Stimulated activated CD8-positive, alpha-beta memory T cell treated with anti-CD3 and anti-CD28 coated beads, Interleukin-7, amount 100 ng/mL, for 1 hour (primary cell): ENCODE data around the gene TYW1.
"Not testable (repeated sequence)": the region's sequence is repeated elsewhere in the genome, so short reads cannot be mapped to it uniquely, and the experiment has no call there.

Source experiments
- DNase-seq, 2 donors: peaks; one replicate each; pipeline ENCODE4 v3.0.0-alpha.2; 2020; ENCODE audit warnings: low read depth in 2 of 2

Gene TYW1

DNA sequence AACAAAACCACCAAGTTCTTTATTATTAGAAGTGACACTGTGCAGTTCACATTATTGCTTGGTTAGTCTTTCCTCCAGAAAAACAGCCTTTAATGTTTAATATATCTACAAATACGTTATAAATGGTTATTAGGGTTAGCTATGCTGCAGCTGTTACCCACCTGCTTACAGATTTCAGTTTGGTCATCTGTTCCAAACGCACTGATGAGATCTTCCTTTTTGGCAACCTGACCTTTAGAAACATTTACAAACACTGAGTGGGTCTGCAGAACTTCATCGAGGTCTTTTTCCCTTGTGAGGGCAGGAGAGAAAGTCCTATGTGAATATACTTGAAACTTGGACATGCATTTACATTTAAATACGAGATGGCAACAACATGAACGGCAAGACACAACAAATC, 2.6 kb upstream of the TYW1 start:
- DNase-seq = not testable (repeated sequence)

DNA sequence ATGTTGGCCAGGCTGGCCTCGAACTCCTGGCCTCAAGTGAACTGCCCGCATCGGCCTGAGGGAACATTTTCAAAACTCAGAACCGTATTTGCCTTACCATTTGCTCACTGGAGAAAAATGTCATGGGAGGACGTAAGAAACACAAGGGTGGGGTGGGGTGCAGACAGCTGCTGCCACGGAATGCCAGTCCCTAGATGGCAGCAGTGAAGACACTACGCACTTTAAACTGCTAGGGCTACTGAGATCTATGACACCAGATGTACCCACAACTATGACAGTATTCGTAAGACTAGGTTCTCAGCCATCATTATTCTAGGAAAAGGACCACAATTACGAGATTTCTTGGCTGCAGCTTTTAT, 2.0 kb upstream of the TYW1 start:
- DNase-seq = peak; percentile 11 to 14

DNA sequence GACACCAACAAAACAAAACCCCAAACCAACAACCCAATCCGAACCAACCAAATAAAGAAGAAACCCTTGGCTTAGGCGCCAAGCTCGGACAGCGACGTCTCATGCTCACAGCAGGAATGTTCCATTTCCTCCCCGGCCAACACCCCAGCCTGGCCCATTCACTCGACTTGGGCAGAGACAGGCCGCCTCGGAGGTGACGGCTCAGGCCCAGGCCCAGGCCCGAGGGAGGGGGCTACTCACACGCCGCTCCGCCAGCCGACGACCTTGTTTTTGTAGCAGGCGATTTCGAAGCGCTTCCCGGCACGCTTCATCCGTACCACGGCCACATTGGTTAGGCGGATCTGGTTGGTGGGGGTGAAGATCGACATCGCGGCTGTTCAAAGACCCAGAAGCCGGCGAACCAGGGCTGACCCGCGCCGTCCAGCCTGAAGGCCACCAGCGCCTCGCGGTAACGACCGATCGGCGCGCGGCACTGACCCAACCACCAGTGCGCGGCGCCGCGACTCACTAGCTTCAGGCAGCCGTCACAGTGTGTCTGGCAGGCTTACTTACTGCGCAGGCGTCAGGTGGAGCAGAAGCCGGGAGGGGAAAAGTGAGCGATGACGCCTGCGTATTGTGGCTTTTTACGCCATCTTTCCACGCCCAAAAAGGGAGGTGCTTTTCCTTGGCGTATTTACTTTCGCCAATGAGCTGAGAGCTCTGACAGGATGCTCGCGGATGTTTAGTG, 1.4 kb upstream of the TYW1 start, which contains the start of gene SBDS:
TSS of gene SBDS (minus strand) at position 537 of the 727 bp plus-strand sequence. CDS start at position 368, 169 bp downstream.
- DNase-seq = peak; percentile 82 to 86

DNA sequence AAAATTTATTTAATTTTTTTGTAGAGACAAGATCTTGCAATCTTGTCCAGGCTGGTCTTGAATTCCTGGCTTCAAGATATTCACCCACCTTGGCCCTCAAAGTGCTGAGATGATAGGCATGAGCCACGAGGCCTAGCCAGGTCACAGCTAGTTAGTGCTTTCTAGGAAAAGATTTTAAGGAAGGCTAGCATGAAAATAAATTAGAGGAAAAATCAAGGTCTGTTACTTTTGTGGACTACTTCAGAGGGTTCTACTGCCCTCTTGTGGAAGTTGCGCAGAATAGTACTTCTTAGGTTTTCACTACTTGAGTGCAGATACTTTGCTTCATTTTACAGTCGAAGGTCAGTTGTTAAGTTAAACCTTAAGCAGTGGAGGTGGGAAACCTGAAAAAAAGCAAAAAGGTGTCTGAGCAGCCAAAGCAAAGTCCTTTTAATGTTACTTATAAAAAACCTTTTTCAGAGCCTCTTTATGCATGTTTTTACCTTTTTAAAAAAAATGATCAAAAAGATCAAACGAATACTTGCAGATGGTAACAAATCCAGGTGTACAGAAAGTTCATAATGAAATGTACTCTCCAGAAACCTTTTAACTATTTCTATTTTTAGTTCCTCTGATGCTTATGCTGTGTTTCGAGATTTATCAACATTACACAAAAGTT, 4.1 kb downstream of the TYW1 start:
- not testable (repeated sequence) for DNase-seq

DNA sequence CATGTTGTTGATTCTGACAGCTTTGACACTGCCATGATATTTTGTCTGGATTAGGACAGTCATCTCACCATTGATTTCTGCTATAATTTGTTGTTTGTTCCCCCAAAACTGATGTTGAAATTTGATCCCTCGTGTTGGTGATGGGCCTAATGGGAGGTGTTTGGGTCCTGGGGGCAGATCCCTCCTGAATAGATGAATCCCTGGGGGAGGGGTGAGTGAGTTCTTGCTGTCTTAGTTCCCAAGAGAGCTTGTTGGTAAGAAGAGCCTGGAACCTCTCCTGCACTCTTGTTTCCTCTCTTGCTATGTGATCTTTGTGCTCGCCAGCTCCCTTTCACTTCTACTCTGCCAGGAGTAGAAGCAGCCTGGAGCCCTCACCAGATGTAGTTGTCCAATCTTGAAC, 7.5 kb downstream of the TYW1 start:
- DNase-seq = not testable (repeated sequence)

DNA sequence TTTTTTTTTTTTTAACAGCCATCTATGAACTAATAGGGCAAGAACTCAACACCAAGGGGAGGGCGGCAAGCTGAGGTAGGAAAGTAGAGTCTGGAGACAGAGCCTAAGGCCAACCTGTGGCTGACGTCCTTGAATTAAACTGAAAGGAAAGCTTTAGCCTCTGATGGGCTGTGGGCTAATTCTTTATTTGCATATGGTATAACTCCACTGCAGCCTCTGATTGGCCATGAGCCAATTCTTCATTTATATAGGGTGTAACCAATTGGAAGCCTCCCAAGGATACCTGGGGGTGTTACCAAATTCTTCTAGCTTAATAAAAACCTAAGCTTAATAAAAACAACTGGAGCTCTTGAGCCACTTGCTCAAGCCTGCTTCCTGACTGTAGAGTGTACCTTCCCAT, 10.3 kb downstream of the TYW1 start:
- no peak for DNase-seq

DNA sequence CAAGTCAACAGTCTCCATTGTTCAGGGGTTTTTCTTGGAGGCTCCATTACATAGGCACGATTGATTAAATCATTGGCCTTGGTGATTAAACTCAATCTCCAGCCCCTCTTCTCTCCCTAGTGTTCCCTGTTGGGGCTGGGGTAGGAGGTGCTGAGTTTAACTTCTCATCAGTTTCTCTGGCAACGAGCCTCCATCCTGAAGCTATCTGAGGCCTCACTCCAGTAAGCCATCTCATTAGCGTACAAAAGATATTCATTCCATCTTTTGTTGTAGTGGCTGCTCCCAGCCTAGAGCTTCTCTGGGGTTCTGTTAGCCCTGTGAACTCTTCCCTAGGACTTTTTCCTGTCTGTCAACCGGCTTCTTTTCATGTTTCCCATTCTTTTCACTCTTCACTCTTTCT, 11.6 kb downstream of the TYW1 start:
- DNase-seq = no peak

DNA sequence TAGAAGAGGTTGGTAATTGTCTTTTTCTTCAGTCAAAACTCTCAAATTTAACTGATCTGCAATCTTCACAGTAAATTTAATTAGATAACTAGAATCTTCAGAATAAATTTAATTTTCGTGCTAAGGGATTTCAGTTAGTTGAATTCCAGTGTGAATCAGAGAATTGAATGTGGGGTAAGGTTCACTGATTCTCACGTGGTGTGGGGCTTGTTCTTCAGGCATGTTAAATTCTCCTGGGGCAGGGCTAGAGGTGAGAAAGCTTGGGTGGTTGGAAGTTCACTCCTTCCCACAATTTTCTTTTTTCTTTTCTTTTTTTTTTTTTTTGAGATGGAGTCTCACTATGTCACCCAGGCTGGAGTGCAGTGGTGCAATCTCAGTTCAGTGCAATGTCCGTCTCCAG, 13.0 kb downstream of the TYW1 start:
- DNase-seq = not testable (repeated sequence)

DNA sequence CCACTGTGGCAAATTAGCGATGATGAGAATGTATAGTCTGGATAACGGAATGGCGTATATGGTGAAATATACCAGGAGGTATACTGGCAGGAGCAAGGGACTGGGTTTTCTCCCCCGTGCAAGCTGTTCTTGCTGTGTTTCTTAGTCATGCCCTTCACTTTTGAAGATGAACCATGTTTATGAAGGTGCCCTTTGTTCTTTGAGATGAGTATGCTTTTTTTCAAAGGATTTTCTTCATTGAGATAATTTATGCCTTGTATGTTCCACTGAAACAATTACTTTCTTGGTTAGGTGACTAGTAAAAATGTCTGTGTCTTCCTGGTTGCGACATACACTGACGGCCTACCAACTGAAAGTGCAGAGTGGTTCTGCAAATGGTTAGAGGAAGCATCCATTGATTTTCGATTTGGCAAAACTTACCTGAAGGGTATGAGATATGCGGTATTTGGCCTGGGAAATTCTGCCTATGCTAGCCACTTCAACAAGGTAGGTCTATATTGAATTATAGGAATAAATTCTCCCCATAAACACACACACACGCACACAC, 17.5 kb downstream of the TYW1 start:
- DNase-seq = not testable (repeated sequence)

DNA sequence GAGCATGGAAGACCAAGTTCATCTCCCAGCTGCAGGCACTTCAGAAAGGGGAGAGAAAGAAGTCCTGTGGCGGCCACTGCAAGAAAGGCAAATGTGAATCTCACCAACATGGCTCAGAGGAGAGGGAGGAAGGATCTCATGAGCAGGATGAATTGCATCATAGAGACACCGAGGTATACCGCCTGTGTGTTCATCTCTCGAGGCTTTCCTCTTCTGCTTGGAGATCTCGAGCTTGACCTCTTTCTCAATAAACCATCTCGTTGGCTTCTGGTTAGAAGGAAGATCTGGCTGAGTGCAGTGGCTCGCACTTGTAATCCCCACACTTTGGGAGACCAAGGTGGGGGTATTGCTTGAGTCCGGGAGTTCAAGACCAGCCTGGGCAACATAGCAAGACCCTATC, 21.3 kb downstream of the TYW1 start:
- not testable (repeated sequence) for DNase-seq

DNA sequence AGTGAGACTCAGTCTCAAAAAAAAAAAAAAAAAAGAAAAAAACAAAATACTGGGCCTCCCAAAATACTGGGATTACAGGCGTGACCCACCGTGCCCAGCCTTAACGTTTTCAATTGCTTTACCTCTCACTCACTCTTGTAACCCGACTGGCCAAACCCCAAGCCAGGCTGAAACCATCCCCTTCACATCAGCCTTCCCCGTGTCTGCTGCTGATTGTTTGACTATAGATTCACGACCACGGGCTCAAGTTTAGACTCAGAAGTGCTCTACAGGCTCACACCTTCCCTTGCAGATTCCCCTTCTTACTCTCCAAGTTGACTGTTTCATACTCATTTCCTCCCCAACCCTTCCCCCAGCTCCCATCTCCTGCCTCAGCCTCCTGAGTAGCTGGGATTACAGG, 22.3 kb downstream of the TYW1 start:
- DNase-seq = no peak

DNA sequence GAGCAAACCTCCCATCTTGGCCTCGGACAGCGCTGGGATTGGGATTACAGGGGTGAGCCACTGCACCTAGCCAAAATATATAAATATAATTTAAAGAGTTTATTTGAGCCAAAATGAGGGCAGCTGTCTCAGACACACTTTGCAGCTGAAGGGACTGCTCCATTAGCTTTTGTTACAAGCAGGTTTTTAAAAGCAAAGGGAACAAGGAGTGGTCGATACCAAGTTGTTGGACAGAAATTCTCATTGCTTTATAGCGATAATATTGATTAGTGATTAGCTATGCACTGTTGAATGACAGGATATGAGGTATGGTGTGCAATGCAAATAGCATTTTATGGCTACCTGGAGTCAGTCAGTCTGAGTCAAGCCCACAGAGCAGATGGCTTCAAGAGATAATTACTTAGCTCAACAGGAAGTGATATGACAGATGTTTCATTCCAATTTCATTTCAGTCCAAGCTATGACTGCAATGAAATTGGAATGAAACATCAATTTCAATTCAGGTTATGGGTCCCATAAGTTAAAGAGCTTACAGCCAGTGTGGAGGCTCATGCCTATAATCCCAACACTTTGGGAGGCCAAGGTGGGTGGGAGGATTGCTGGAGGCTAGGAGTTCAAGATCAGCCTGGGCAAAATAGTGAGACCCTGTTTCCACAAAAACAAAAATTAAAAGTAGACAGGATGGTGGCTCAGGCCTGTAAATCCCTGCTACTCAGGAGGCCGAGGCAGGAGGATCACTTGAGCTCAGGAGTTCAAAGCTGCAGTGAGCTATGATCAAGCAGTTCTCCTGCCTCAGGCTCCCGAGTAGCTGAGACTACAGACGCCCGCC, 23.1 kb downstream of the TYW1 start:
- DNase-seq = no peak

DNA sequence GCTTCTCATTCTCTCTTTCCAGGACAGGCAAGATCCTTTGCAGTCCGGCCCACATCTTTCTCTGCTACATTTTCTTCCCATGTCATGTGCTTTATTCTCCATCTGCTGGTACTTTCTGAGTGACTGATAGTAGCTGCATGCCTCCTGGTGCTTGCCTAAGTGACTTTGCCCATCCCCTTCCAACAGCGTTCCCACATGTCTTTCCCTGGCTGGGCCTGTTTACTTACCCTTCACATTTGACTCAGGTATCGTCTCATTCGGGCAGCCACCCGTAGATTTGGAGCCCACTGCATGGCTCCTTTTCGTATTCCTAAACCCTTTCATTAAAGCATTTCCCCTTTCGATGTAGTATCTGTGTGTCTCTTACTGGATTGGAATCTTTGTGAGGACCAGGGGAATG, 24.6 kb downstream of the TYW1 start:
- DNase-seq = no peak

DNA sequence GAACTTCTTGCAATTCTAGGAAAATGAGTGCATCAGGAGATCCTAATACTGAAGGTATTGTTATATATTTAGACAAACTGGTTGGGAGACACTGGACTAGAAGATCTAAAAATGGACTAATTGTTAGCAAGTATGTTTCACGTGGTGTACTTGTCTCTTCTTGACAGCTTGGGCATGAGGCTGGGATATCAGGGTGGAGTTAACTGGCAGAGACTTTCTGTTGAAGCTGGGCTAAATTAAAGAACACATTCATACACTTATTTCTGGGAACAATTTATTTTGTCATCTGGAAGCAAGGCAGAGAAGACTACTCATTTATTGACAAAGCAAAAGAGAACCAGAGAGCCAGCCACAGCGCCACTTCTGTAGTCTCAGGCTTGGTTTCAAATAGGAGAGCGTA, 25.9 kb downstream of the TYW1 start:
- DNase-seq = no peak

DNA sequence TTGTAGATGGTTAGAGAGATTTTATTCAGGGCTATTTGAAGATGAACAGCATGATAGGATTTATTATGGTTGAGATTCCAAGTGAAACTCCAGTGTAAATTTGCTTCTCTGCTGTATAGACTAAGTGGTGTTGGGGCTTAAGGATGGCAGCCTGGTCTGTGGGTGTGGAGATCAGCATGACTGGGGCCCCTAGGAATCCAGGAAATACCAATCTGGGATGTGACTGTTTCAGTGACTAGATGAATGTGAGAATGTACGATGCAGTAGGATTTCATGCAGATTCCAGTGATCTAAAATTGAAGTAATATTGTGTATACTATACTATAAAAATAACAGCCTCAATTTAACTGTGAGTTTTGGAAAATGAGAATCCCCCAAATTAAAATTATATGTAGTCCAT, 28.8 kb downstream of the TYW1 start:
- DNase-seq = not testable (repeated sequence)

DNA sequence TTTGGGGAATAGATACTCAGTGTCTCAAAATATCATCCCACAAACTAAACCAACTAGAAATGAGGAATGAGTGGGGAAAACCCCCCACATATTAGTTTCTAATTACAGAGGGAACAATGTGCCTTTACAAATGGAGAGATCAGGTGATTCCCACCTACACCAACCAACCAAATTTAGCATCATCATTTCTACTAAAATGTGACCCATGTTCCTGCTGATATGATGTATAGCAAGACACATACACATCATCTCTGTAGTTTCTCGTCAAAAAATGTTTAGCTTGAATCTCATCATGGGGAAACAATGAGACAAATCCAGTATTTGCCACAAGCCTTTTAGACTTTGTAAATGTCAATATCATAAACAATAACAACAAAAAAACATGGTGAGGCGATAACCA, 35.1 kb downstream of the TYW1 start:
- not testable (repeated sequence) for DNase-seq

DNA sequence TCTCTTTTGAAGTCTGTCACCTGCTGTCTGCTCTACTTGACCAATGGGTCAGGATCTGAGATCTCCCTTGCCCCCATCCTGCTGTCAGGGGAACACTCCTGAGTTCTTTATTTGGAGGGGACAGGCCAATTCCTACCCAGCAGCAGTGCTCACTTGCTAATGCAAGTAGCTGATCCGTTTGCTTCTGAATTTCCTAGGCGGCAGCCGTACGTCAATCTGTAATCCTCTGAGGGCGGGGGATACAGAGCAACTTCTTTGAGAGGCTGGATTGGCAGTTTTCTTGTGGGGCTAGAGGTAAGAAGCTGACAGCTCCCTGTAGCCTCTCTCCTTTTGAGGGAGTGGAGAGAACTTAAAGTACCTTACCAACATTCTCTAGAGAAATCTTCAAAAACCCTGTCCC, 36.6 kb downstream of the TYW1 start:
- no peak for DNase-seq

DNA sequence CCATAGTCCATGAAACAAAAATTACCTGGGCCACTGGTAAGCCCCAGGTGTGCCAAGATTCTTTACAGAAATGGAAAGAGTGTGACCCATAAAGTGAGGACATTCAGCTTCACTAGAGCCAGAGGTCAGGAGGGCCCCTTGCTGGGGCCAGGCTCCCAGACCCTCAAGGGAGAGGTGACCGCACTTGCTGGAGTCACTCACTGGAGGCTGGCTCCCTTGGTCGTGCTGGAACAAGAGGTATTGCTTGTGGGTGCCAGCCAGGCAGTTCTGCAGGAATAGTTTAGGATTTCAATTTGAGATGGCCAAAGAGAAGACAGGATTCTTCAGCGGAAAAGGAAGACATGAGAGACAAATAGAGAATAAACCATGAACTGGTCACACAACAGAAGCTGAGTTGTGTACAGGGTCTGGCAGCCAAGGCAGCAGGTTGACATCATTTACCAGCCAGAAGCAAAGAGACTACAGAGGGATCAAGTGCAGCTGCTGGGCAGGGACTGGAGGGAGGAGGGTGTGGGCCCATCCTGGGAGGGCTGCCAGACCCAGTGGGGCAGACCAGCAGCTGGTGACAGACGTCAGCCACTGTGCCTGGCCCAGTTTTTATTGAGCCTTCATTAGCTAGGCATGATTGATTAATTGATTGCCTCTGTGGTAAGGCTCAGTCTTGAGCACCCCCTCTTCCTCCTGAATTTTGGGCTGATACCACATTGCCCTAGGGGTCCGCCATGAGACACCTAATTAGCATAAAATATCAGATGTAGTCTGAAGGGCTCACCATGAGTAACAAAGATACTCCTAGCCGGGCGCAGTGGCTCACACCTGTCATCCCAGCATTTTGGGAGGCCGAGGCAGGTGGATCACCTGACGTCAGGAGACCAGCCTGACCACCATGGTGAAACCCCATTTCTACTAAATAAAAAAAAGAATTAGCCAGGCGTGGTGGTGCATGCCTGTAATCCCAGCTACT, 40.1 kb downstream of the TYW1 start:
- DNase-seq = not testable (repeated sequence)

DNA sequence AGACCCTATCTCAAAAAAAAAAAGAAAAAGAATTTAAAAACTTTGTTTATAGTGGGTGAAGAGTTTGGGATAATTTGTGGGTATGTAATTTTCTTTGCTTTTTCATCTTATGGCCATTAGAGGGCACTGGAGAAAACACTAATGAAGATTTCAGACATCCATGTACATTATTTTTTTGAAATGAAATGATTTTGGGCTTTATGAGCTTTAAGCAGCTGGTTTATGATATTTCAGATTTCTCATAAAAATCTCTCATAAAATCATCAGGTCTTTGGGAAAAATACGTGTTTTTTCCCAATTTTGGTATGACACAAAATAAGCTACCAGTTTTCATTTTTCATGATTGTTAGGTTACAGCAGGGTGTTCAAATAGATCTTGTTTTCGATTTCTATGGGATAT, 44.2 kb downstream of the TYW1 start:
- DNase-seq = not testable (repeated sequence)

DNA sequence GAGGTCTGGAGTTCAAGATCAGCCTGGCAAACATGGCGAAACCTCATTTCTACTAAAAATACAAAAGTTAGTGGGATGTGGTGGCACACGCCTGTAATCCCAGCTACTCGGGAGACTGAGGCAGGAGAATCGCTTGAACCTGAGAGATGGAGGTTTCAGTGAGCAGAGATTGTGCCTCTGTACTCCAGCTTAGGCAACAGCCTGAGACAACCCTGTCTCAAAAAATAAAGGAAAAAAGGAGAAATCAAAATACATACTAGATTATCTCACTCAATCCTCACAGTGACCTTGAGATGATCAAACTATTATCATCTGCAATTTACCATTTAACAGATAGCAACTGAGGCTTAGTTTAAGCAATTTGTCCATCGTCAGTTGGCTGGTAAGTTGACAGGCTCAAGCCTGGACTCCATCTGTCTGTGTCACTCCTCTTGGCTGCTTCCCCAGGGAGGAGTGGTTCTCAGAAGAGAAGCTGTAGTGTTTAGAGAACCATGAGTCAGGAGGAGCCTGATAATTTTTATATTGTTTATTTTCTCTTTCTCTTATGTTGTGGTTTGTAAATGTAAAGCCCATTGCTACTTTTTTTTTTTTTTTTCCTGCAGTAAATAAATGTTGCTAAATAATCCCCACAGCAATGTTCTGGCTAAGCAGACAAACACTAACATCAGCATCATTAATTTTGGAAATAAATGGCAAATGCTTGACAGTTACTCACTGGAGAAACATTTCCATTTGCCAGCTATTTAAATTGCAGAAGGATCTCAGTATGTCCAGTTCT, 46.3 kb downstream of the TYW1 start:
- not testable (repeated sequence) for DNase-seq
